CD4-positive, alpha-beta T cell treated with Interleukin-4 for 1 hour (primary cell): Measurements from ENCODE around the gene CIPC.

Experiments
- DNase-seq, 2 donors: peaks; one replicate each; pipeline ENCODE4 v3.0.0-alpha.2; 2020 to 2022

The CIPC gene

DNA sequence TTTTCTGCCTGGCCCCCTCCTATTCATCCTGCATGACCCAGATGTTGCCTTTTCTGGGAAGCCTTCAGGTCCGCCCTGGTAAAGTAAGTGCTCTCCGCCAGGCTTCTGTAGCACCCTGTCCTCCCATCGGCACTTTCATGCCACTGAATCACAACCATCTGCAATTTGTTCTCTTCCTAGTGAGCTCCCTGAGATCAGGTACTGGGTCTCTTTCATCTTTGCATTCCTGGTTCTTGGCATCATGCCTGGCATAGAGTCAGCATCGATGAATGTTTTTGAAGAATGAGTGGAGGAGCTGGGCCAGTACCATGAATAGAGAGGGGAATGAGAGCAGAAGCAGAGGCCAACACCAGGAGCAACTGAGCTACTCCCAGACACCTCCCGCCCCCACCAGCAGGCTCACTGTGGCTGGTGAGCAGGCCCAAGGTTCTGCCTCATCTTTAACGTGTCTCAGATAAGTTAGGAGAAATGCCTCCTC is 30.4 kb downstream of the CIPC start:
- DNase-seq, result no peak

DNA sequence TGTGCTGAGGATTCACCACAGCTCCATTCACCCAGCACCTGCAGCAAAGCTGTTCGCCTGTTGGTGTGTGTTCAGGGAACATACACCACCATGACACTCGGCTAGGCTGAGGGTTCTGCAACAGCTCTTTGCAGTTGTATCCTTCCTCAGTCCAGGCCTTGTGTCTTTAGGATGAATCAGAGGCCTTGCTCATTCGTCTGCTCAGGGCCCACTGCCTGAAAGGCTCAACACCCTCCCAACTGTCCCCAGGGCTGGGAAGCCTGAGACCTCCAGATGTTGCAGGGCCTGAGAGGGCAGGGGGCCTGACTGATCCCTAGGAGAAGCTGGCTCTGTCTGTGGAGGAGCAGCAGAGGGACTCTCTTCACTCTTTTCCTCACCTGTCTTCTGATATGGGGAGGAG is 32.3 kb downstream of the CIPC start:
- no peak for DNase-seq

DNA sequence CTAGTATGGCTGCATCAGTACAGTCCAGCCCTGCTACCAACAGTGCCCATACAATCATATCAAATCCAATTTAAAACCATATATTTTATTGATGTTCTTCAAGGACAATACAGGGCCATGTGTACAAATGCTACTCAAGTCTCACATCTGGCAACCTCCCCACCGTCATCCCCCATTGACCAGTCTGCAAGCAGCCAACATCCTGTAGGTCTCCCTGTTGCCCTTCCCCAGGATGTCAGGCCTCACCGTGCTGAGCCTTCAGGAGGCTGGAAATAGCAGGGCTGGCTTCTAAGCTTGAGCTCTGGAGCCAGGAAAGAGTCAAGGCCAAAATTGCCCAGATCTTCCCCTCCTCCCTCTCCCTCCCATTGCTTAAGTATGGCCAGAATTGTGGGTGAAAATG is 33.1 kb downstream of the CIPC start:
- DNase-seq, result no peak

DNA sequence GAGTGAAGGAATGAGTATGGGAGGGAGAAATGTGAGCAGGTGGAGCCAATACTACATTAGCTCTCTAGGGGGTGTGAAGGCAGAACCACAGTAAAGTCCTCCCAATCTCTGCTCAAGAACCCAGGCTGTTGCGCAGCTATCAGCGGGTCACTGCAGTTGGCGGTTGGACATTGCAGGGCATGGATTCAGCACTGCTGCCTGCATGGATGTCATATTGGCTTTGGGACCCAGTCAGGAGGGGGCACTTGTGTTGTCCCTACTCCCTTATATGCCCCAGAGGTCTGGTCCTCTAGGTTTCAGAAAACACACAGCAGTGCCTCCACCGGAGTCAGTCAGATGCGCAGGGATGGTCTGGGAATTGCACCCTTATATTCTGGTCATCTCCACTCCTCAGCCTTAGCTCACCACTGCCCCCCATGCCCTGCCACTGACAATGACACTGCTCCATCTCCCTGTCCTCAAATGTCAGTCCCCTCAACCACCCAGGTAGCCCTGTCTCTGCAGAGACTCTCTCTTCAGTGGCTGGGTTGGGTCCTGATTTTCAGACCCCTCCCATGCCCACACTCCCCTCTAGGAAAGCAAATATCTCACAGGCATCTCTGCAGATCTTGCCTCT is 33.9 kb downstream of the CIPC start:
- no peak for DNase-seq

DNA sequence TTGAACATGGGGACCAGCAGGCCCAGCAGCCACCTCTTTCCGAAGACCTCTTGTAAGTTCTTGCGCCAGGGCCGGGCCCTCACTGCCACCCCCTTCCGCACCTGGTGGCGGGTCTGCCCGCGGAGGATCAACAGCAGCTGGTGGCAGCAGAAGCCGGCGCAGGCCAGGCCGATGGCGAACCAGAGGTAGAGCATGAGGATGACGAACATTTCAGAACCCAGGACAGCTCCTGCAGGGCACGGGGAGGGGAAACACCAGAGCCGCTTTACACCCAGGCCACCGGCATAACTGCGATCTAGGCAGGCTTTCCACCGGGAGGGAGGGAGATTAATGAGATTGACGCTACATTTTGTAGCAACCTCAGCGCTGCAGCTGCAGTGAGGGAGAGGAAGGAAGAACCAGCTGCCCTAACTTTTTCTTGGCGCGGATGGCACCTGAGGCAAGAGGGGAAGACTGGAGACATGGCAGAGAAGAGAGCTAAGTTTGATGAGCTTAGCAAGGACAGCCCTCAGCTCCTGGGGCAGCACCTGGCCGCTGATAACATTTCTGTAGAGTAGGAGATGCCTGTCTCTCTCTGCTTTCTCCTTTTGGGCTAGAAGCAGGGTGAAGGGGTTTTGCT is 35.8 kb downstream of the CIPC start:
- peak; percentile 38 to 50 for DNase-seq

DNA sequence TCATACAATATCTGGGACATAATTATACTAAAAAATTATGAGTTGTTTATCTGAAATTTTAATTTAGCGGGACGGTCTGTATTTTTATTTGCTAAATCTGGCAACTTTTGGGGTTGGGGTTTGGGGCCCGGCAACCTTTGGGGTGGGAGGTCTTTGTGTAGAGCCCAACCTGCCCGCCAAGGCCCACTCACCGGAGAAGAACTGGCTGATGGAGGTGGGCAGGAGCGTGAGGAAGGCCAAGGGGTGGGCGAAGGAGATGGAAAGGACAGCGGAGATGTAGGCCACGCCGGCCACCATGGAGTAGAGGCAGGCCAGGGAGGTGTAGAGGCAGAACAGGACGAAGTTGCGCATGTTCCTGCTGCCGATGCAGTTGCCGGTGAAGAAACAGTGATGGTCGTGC is 41.0 kb downstream of the CIPC start:
- DNase-seq, result no peak

DNA sequence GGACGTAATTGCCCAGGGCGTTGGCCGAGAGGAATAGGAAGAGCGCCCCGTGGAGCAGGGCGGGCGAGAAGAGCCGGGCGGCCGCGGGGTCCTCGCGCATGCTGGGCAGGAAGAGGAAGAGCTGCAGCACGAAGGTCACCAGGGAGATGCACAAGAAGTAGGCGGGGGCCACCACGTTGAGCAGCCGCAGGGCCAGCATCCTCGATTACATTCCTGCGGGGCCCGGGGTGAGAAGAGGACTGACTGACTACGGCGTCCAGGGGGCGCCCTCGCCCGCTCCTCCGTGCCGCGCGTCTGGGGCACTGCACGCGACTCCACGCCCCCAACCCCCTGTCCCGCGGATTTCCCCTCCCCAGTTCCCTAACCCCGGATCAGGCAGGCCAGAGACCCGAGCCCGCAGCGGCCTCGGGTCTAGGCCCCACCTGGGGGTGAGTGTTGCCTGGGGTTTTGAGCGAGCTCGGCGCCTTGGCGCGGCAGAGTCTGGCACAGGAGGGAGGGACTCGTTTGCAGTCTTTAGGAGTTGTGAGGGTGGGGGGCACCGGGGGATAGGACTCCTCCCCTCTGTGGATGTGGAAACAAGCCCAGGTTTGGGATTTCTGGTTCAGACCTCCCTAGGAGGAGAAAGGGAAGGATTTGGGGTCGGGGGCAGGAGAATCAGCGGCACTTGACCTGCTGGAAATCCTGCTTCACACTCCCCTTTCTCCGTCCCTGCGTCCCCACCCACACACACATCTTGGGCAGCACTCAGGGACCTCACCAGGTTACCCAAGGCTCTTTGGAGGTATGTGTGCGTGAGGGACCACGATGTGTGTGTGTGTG is 41.7 kb downstream of the CIPC start:
- peak in 1 of 2 donors; percentile 16 for DNase-seq

DNA sequence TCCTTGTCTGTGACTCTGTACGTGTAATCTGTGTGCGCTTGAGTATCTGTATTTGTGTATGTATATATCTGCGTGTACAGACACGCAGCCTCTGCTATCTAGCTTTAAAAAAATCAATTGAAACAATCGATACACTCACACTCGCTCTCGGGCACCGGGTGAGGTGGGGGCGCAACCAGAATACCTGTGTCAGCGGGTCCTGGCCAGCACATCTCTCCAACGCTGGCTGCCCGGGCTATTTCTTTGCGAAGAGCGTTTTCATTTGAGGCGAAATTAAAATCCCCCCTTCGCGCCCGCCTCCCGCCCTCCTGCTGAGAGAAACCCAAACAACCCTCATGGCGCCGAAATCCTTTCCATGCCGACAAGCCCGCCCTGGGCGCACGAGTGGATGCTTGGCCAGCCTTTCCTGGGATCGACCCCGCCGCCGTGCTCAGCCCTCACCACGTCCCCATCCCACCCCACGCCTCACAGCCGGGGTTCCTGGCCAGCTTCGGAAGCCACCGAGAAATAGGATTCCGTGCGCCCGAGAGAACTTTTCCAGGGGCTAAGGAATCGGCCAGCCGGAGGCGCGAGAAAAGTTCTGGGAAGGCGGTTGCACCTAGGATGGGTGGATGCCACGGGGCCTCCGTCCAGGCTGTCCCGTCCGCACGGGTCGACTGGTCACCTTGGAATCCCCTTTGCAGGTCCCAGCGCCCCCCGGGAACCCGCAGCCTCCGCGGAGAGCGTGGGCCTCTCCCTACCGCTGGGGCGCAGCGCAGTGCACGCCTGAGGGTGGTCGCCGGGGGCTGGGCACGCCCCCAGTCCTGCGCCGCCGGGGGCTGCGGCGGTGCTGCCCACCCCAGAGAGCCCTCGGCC is 42.5 kb downstream of the CIPC start:
- DNase-seq, result no peak

DNA sequence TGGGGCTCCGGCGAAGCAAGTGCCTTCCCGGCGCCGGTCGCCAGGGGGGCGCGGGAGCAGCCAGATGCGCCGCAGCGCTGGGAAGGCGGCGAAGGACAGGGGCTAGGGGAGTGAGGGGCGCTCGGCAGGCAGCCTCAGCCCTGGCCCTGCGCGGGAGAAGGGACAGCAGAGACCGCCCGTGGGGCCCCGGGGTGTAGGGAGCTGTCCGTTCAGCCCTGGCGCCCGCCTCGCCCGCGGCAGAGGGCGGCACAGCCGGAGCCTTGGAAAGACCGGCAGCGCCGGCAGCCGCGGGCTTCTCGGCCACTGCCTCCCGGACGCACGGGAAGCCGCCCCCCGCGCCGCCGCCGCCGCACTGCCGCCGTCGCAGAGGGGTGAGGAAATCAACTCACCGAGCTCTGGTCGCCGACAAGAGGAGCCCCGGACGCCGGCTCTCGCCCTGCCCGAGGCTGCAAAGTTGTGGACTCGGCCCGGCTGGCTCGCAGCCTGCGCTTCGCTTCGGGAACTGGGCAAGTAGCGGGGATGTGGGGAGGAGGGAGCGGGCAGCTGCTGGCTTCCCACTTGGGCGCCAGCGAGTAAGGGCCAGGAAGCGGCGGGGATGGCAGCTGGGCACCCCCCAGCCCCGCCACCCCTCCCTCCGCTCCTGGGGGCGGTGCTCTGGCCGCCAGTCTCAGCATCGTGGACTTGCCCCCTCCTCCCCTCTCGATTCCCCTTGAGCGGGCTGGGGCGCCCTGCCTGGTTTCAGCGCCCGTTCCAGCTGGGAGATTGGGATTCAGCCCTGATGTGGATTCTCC is 43.4 kb downstream of the CIPC start, which contains the start of gene ZDHHC22:
Gene ZDHHC22 (minus strand): TSS at position 578 of the 791 bp plus-strand sequence. CDS start 2,053 bp downstream, outside the sequence.
- no peak for DNase-seq

DNA sequence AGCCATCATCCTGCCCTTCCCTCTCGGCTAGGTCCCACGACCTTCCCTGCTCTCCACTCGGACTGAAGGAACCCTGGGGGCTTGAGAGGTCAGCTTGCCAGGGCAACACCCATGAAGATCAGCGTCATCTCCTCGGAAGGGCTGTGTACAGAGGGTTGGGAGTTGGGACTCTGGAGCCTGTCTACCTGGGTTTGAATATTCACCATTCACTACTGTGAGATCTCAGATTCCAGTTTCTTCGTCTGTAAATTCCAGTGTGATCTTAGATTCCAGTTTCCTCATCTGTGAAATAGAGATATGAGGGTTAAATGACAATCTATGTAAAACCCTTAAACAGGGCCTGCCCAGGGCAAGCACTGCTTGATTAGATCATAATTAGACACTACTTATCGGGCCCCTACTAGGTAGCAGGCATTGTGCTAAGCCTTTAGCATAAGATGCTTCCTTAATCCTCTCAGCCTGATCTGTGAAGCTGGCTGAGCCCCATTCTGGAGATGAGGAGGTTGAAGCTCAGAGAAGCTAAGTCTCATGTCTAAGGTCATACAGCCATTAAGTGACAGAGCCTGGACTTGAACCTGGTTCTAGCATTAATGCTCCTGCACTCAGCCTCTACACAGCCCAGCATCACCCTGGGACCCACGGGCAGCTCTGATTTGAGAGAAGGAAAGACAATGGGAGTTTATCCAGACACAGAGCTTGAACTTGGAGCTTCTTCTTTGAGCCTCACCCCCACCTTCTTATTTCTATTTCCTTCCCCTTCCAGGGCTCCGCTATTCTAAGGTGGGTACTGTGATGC is 44.1 kb downstream of the CIPC start:
- no peak for DNase-seq

DNA sequence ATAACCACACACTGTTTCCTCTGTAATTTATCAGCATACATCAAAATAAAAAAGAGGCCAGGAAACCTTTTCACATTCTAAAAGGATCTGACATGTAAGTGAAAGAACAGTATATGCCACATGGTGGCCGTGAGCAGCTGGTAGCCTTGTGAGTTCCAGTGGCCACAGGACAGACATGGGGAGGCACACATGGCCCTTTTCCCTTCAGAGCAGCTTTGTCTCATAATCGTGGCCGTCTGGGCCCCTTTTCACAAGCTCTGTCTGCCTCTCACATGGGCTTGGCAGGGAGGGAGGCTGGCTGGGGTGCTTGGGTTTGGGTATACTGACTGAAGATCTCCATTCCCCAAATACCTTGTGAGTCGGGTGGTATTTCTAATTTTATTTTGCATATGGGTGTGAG is 45.0 kb downstream of the CIPC start:
- no peak for DNase-seq

DNA sequence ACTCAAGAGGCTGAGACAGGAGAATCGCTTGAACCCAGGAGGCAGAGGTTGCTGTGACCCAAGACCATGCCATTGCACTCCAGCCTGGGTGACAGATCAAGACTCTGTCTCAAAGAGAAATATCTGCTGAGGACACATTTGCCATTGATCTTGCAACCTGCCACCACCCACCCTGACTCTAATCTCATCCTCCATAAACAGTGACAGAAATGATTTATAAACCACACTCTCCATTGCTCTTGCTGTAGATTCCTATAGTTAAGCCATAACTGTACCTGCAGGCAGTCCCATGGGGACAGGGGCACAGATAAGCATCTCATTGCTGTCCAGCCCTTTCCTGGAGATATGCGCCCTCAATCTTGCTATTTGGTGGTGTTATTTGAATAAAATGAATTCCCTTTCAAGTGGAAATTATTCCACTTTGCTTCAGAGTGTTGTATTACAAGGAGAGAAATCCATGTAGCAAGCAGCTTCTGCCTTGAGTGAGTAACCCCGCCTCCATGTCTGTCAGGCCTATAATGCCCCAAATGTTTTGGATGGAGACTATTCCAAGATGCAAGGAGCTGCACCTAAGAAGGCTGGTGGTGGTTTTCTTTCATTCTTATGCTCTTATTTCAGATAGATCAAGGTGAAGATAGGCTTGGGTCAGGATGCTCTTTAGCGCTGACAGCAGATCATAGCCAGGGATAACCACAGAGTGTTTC is 46.5 kb downstream of the CIPC start:
- DNase-seq, result no peak

DNA sequence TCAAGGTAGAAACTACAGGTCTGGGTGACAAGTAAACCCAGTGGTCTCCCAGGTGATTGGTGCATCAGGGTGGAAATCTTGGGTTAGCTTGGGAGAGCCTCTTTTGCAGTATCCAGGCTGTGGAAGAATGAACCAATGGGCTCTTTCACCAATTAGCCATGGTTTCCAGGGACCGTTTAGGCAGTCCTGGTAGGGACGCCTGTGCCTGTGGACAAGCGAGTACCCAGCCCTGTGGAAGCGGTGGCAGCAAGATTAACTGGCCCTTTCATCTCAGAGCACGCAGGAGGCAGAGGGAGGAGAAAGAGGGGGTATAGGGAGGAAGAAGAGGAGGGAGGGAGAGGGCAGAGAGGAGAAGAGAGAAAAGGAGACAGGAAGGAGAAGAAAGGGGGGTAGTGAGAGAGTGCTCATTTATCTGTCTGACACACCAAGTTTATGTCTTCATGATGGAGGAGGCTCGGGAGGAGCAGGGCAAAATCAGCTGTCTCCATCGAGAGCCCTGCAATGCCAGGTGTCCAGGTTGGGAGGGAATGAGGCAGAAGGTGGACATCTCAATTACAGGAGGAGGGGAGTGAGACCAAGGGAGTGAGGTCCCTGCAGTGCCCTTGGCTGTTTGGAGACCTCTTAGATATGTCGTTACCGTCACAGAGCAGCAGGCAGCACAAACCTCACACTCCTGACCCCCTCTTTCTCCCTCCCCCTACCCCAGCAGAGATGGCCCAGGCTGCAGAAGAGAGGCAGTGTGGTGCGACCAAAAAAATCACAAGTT is 48.1 kb downstream of the CIPC start:
- no peak for DNase-seq

DNA sequence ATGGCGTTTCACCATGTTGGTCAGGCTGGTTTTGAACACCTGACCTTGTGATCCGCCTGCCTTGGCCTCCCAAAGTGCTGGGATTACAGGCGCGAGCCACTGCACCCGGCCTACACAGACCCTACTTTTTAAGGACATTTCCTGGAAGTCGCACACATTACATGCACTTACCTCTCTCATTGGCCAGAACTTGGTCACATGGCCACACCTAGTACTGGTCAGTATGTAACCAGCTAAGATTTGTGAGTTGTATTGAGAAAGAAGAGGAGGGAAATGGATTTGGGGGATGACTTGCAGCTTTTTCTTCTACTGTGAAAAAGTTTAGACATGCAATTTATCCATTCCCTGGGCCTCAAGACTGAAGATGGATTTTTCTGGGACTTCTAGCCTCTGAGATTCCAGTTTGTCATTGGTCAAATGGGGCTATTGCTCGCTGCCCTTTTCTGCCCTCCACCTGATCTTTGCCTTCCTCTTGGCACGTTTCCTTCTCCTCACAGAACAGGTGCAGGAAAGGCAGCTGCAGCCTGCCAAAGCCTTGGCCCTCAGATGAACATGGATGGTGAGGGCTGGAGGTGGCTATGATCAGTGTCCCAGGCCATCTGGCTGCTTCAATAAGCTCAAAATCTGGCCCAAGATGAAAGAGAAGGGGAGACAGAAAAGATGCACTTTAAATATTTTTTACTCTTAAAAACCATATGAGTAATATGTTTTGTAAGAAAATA is 50.6 kb downstream of the CIPC start:
- no peak for DNase-seq

DNA sequence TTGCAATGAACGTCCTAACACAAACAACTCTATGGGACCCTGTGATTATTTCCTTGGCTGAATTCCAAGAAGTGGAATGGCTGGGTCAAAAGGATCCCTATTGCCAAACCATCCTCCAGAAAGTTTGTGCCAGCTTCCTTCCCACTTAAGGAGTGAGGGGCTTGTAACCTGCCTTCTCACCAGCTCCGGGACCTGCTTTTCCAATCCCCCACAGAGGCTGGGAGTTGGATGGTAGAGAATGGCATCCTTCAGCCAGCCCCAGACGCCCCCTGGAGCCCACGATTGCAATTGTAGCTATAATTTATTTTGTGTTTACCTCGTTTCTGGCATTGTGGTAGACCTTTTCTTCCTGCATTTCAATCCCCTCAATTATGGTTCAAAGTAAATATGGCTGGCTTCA is 53.2 kb downstream of the CIPC start:
- no peak for DNase-seq

DNA sequence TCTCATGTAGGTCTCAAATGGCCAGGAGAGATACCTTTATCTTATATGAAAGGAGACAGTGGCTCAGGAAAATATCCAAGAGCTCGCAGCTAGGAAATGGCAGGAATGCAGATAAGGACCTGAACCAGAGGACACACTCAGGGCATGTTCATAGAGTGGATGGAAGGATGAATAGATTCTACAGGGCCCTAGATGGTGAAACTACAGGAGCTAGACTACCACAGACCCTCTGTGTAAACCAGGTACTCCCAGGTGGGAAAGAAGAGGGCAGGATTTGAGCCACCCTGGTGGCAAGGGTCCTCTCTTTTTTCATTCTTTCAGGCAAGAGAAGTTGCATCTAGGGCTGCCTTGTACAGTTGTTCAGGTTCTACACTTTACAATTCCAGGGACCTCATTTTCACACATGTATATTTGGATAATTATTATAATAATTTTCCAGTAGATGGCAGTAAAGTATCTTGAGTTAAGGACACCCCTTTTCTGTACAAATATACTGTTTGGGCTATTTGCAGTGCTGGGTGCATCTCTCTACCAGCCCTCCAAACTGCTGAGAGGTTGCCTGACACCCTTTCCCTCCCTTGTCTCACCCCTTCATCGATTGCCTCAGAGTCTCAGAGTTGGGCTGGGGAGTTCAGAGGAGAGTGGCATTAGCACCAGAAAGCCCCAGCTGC is 54.0 kb downstream of the CIPC start:
- peak in 1 of 2 donors; percentile 38 for DNase-seq

DNA sequence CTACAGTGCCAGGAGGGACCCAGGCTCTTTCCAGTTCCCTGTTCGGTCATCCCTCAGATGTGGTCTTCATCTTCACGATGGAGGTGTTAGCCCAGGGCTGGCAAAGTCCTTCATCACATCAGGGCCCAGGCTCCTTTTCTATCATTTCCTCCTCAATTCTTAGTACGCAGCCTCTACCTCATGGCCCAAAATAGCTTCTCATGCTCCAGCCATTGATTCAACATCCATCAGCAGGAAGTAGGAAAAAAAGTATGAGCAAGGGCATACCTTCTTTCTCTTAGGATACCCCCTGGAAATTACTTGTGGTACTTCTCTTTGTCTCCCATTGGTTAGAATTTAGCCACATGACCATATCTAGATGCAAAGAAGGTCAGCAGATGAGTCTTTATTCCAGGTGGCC is 55.7 kb downstream of the CIPC start:
- DNase-seq, result no peak

DNA sequence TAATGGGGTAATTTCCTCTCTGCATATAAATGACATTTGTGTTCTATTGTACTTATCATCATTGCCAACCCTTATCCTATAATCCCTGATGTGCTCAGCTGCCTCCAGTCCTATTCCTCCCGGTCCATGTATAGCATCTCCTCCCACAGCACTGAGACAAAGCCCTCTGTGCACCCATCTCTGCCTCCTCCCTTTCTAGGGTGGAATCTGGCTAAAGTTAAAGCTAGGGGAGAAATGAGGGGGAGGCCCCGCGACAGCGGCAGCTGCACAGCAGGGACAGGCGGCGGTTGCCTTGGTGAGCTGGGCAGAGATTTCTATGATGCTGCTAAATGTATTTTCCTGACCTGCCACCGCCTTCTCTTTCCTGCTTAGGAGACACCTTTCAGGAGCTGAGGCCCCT is 56.4 kb downstream of the CIPC start:
- DNase-seq, result no peak

DNA sequence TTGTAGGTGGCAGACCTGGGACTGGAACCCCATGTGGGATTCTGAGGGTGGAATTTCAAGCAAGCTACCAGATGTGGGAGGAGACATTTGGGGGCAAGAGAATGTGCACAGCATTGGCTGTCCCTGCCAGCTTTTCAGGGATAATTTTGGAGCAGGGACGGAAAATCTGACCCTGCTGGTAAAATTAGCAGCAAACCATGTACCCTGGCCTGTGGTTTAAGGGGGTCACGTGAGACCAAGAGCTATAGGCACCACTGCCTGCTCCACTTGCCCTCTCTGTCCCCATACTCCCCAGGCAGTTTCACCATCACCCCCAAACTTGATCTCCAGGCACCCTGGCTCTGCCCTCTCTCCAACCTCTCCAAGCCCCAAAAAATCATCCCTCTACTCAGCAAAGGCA is 57.0 kb downstream of the CIPC start:
- DNase-seq, result no peak
